Tibial artery (tissue), 4 donors: ENCODE data around the gene PPIP5K2.
"Not testable (repeated sequence)": the region's sequence is repeated elsewhere in the genome, so short reads cannot be mapped to it uniquely, and the experiment has no call there.

ENCODE experiments used
- DNase-seq, 2 donors: peaks; one replicate each; pipeline ENCODE4 v3.0.0-alpha.2; 2019
- H3K27ac ChIP-seq, 2 donors: fragments of 200-600 bp; sonication (generic) in 1 of 2; 1 replicate in 1 of 2; 2 replicates in 1 of 2; pipeline ENCODE4 v1.5.1; 2018 to 2019; ENCODE audit warnings: mild to moderate bottlenecking in 1 of 2
- H3K27me3 ChIP-seq, 2 donors: fragments of 200-600 bp; sonication (generic) in 1 of 2; one replicate each; pipeline versions ENCODE4 v1.5.1 to v1.6.0; 2016 to 2019
- H3K36me3 ChIP-seq, 3 donors: fragments of 200-600 bp; sonication (generic) in 2 of 3; one replicate each; pipeline ENCODE4 v1.5.1; 2016 to 2019; ENCODE audit warnings: mild to moderate bottlenecking in 2 of 3
- H3K4me1 ChIP-seq, 4 donors: fragments of 200-600 bp; sonication (generic) in 2 of 4; 1 replicate in 3 of 4; 2 replicates in 1 of 4; pipeline ENCODE4 v1.5.1; 2016 to 2019
- H3K4me3 ChIP-seq, 2 donors: fragments of 200-600 bp; sonication (generic) in 1 of 2; 1 replicate in 1 of 2; 2 replicates in 1 of 2; pipeline ENCODE4 v1.5.1; 2018 to 2019; ENCODE audit warnings: mild to moderate bottlenecking in 2 of 2
- H3K9me3 ChIP-seq, 3 donors: fragments of 200-600 bp; sonication (generic) in 1 of 3; one replicate each; pipeline ENCODE4 v1.5.1; 2016 to 2019
- CTCF ChIP-seq, 2 experiments: fragments of 200-600 bp in 1 of 2; fragments of 450-650 bp in 1 of 2; IDR thresholded peaks; one replicate each; pipeline ENCODE4 v1.5.1; 2017 to 2019; ENCODE audit warnings: antibody characterized with exemption in 2 of 2, mild to moderate bottlenecking in 1 of 2, moderate library complexity in 1 of 2
- intact Hi-C: fragments of 100-400 bp; cut with DNase I; formaldehyde crosslinking; loops from one replicate; pipeline ENCODE4 v1.15.0; 2023; ENCODE audit warnings: low total_unique reads

The PPIP5K2 gene

DNA sequence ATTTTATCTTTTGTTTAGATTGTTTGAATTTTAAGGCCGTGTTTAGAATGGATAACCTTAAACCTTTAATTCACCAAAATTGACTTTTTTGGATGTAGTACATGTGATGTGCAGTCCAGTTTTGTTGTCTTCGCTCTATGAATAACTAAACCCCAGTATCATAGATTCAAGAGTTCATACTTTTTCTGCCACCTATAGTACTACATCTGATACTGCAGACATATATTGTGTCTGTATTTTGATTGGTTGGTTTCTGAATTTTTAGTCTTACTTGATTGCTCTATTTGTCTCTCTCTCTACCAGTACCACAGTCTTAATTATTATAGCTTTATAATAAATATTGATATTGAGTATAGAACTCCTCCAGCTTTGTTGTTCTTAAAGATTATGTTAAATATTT is 58.1 kb downstream of the PPIP5K2 start:
- intact Hi-C loops = no loop called here
- Histone ChIP-seq H3K9me3 (no peaks in the 10 kb centered on the region), H3K27me3 (no peaks in the 10 kb centered on the region), H3K4me1 (no peaks in the 10 kb centered on the region), H3K27ac (no peak overlapping the region), H3K4me3 (no peak overlapping the region), H3K36me3 (peaks cover 43 to 63% (median 56%) of the 10 kb centered on the region in 3 donors)
- no peak for DNase-seq
- no peak for TF ChIP-seq CTCF (IDR thresholded peaks at IDR 0.05)

DNA sequence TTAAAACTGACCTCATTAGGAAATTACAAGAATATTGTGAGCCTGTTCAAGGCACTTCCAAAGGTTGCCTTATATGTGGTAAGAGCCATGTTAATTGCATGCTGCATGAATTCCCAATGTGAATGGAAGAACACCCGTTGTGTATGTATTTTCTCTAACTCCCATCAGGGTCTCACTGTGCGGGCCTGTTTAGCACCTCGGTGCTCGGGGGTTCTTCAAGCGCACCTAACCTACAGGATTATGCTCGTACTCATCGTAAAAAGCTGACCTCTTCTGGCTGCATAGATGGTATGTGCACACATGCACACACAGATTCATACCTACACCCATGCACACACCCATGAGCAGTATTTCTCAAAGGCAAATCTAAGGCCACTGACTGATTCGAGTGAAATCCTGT is 66.1 kb downstream of the PPIP5K2 start:
- Histone ChIP-seq H3K9me3 (no peaks in the 10 kb centered on the region), H3K36me3 (peaks cover 52 to 85% (median 76%) of the 10 kb centered on the region in 3 donors), H3K4me1 (no peaks in the 10 kb centered on the region), H3K4me3 (no peak overlapping the region), H3K27ac (no peak overlapping the region), H3K27me3 (no peaks in the 10 kb centered on the region)
- intact Hi-C loops = no loop called here
- TF ChIP-seq CTCF (IDR thresholded peaks at IDR 0.05) = no peak
- no peak for DNase-seq

DNA sequence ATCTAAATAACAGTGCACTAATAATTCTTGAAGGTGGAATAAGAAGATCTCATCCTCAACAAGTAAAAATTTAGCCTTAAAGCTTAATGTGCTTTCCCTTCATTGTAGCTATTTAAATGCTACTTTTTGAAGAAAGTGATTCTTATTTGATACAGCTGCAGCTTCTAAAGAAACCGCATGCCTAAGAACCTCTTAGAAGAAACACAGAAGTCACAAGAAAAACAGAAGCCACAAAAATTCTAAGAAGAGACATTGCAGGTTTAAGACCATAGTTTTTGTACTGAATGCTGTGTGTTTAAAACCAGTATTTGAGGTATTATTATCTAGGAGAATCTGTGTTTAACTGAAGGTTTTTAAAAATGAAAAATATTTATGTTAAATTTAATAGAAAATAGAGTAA is 68.3 kb downstream of the PPIP5K2 start:
- TF ChIP-seq CTCF (IDR thresholded peaks at IDR 0.05) = no peak
- no peaks in the 10 kb centered on the region for H3K9me3 ChIP-seq
- intact Hi-C loops = no loop called here
- no peaks in the 10 kb centered on the region for H3K27me3 ChIP-seq
- H3K36me3 ChIP-seq = peaks cover 55 to 83% (median 73%) of the 10 kb centered on the region in 3 donors
- no peak overlapping the region for H3K27ac ChIP-seq
- no peaks in the 10 kb centered on the region for H3K4me1 ChIP-seq
- no peak for DNase-seq
- no peak overlapping the region for H3K4me3 ChIP-seq

DNA sequence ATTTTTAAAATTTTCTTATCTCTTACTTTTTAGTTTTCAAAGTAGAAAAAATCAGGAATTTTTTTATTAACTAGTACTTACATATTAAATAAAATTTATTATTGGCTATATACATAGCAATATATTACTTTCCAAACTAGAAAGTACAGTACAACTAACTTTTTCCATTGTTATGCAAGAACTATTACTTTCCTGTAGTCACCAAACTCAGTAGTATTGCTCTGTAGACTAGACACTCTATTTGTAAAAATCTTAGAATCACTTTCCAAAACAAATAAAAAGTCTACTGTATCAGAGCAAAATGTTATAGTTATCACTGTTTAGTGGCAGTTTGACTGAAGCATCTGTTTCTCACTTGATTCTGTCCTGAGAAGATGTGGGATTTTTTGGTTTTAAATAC is 83.1 kb downstream of the PPIP5K2 start:
- Histone ChIP-seq H3K27me3 (no peaks in the 10 kb centered on the region), H3K27ac (no peak overlapping the region), H3K9me3 (no peaks in the 10 kb centered on the region), H3K4me1 (no peaks in the 10 kb centered on the region), H3K36me3 (peaks cover 29 to 40% (median 35%) of the 10 kb centered on the region in 3 donors), H3K4me3 (no peak overlapping the region)
- no peak for TF ChIP-seq CTCF (IDR thresholded peaks at IDR 0.05)
- intact Hi-C loops = no loop called here
- DNase-seq = no peak

DNA sequence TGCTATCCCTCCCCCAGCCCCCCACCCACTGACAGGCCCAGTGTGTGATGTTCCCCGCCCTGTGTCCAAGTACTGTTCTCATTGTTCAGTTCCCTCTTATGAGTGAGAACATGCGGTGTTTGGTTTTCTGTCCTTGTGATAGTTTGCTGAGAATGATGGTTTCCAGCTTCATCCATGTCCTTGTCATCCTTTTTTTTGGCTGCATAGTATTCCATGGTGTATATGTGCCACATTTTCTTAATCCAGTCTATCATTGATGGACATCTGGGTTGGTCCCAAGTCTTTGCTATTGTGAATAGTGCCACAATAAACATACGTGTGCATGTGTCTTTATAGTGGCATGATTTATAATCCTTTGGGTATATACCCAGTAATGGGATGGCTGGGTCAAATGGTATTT is 84.9 kb downstream of the PPIP5K2 start:
- peaks cover 29 to 40% (median 32%) of the 10 kb centered on the region in 3 donors for H3K36me3 ChIP-seq
- H3K27me3 ChIP-seq, H3K4me3 ChIP-seq, DNase-seq, H3K27ac ChIP-seq, H3K9me3 ChIP-seq, intact Hi-C loops, H3K4me1 ChIP-seq: not testable (repeated sequence)

- no peak overlapping the region for H3K27ac ChIP-seq
- intact Hi-C loops = no loop called here
- no peaks in the 10 kb centered on the region for H3K4me1 ChIP-seq
- TF ChIP-seq CTCF (IDR thresholded peaks at IDR 0.05) = no peak
- no peaks in the 10 kb centered on the region for H3K27me3 ChIP-seq
- no peak overlapping the region for H3K4me3 ChIP-seq
- DNase-seq = no peak
- H3K36me3 ChIP-seq = peaks cover 26 to 40% (median 29%) of the 10 kb centered on the region in 3 donors
- H3K9me3 ChIP-seq = no peaks in the 10 kb centered on the region
Observed at GRCh38 chr5:103205991-103206700, 86.0 kb downstream of the PPIP5K2 start.
